HUES6 (cell line): ENCODE results near the gene RNGTT.

Experiments used
- H3K27ac ChIP-seq: 2 replicates; pipeline ENCODE4 v1.7.0; 2013; ENCODE audit warnings: low read depth, mild to moderate bottlenecking, low read length, inconsistent platforms
- H3K27me3 ChIP-seq: 2 replicates; pipeline ENCODE4 v1.6.1; 2013; ENCODE audit warnings: low read length; ENCODE audit not compliant: control insufficient read depth, insufficient read depth
- H3K36me3 ChIP-seq: 2 replicates; pipeline ENCODE4 v1.6.1; 2013; ENCODE audit warnings: low read length; ENCODE audit not compliant: control insufficient read depth, insufficient read depth
- H3K4me1 ChIP-seq: 2 replicates; pipeline ENCODE4 v1.6.1; 2013; ENCODE audit warnings: low read length; ENCODE audit not compliant: control insufficient read depth, insufficient read depth
- H3K4me3 ChIP-seq: 2 replicates; pipeline ENCODE4 v1.5.1; 2013; ENCODE audit warnings: low read depth, low read length
- H3K9ac ChIP-seq: one replicate; pipeline ENCODE4 v1.6.1; 2013; ENCODE audit warnings: mild to moderate bottlenecking, low read length
- H3K9me3 ChIP-seq: 2 replicates; pipeline ENCODE4 v1.6.1; 2013; ENCODE audit warnings: low read depth, low read length; ENCODE audit not compliant: control insufficient read depth, insufficient read depth

Gene RNGTT

GRCh38 chr6:88677356-88677755 lies 286.1 kb downstream of the RNGTT start:
- H3K27me3 ChIP-seq, result no peaks in the 10 kb centered on the region
- H3K36me3 ChIP-seq, result no peaks in the 10 kb centered on the region
- no peak overlapping the region for H3K4me3 ChIP-seq
- H3K9me3 ChIP-seq, result peaks cover 6% of the 10 kb centered on the region; the same call in 1 of the 2 replicates
- no peak overlapping the region for H3K27ac ChIP-seq
- no peak overlapping the region for H3K9ac ChIP-seq
- no peaks in the 10 kb centered on the region; the same call in 1 of the 2 replicates for H3K4me1 ChIP-seq

- no peak overlapping the region for H3K4me3 ChIP-seq
- peaks cover 36% of the 10 kb centered on the region for H3K9me3 ChIP-seq
- peaks cover 9% of the 10 kb centered on the region; the same call in 1 of the 2 replicates for H3K36me3 ChIP-seq
- no peak overlapping the region for H3K9ac ChIP-seq
- H3K4me1 ChIP-seq, result no peaks in the 10 kb centered on the region
- no peaks in the 10 kb centered on the region for H3K27me3 ChIP-seq
- H3K27ac ChIP-seq, result no peak overlapping the region
Measured at GRCh38 chr6:88671624-88672023, 291.8 kb downstream of the RNGTT start.

- Histone ChIP-seq H3K27ac (no peak overlapping the region), H3K4me3 (no peak overlapping the region), H3K36me3 (peaks cover 9% of the 10 kb centered on the region; the same call in 1 of the 2 replicates), H3K27me3 (no peaks in the 10 kb centered on the region), H3K9ac (no peak overlapping the region), H3K4me1 (no peaks in the 10 kb centered on the region), H3K9me3 (peaks cover 36% of the 10 kb centered on the region)
Measured at GRCh38 chr6:88670369-88670768, 293.0 kb downstream of the RNGTT start.

- H3K27ac ChIP-seq, result no peak overlapping the region
- H3K27me3 ChIP-seq, result no peaks in the 10 kb centered on the region
- no peaks in the 10 kb centered on the region for H3K4me1 ChIP-seq
- no peak overlapping the region for H3K9ac ChIP-seq
- peaks cover 36% of the 10 kb centered on the region for H3K9me3 ChIP-seq
- H3K36me3 ChIP-seq, result peaks cover 9% of the 10 kb centered on the region; the same call in 1 of the 2 replicates
- no peak overlapping the region for H3K4me3 ChIP-seq
Measured at GRCh38 chr6:88669475-88669874, 293.9 kb downstream of the RNGTT start.

GRCh38 chr6:88666901-88667300 lies 296.5 kb downstream of the RNGTT start:
- Histone ChIP-seq H3K27me3 (no peaks in the 10 kb centered on the region), H3K4me1 (no peaks in the 10 kb centered on the region), H3K4me3 (no peak overlapping the region), H3K9ac (no peak overlapping the region), H3K9me3 (peaks cover 42% of the 10 kb centered on the region), H3K27ac (no peak overlapping the region), H3K36me3 (peaks cover 9% of the 10 kb centered on the region; the same call in 1 of the 2 replicates)

GRCh38 chr6:88665131-88665530 lies 298.3 kb downstream of the RNGTT start:
- no peak overlapping the region for H3K27ac ChIP-seq
- H3K9ac ChIP-seq, result no peak overlapping the region
- H3K4me3 ChIP-seq, result no peak overlapping the region
- peaks cover 9% of the 10 kb centered on the region; the same call in 1 of the 2 replicates for H3K36me3 ChIP-seq
- H3K27me3 ChIP-seq, result no peaks in the 10 kb centered on the region
- no peaks in the 10 kb centered on the region for H3K4me1 ChIP-seq
- H3K9me3 ChIP-seq, result peaks cover 37% of the 10 kb centered on the region

- H3K9ac ChIP-seq, result no peak overlapping the region
- H3K36me3 ChIP-seq, result no peaks in the 10 kb centered on the region
- peaks cover 24% of the 10 kb centered on the region for H3K9me3 ChIP-seq
- H3K4me3 ChIP-seq, result no peak overlapping the region
- no peaks in the 10 kb centered on the region for H3K4me1 ChIP-seq
- no peak overlapping the region for H3K27ac ChIP-seq
- H3K27me3 ChIP-seq, result no peaks in the 10 kb centered on the region
Measured at GRCh38 chr6:88663801-88664200, 299.6 kb downstream of the RNGTT start.

GRCh38 chr6:88662653-88663174 lies 300.7 kb downstream of the RNGTT start:
- Histone ChIP-seq H3K4me3 (no peak overlapping the region), H3K9me3 (peaks cover 19% of the 10 kb centered on the region), H3K27me3 (no peaks in the 10 kb centered on the region), H3K4me1 (no peaks in the 10 kb centered on the region), H3K9ac (no peak overlapping the region), H3K27ac (no peak overlapping the region), H3K36me3 (no peaks in the 10 kb centered on the region; the same call in 1 of the 2 replicates)

- Histone ChIP-seq H3K36me3 (no peaks in the 10 kb centered on the region; the same call in 1 of the 2 replicates), H3K9me3 (peaks cover 19% of the 10 kb centered on the region), H3K27me3 (no peaks in the 10 kb centered on the region), H3K4me3 (no peak overlapping the region), H3K4me1 (no peaks in the 10 kb centered on the region), H3K27ac (no peak overlapping the region), H3K9ac (no peak overlapping the region)
Measured at GRCh38 chr6:88662163-88662580, 301.2 kb downstream of the RNGTT start.

- Histone ChIP-seq H3K27me3 (no peaks in the 10 kb centered on the region), H3K36me3 (no peaks in the 10 kb centered on the region; the same call in 1 of the 2 replicates), H3K27ac (no peak overlapping the region), H3K4me1 (no peaks in the 10 kb centered on the region), H3K4me3 (no peak overlapping the region), H3K9me3 (peaks cover 19% of the 10 kb centered on the region), H3K9ac (no peak overlapping the region)
Measured at GRCh38 chr6:88661136-88661535, 302.3 kb downstream of the RNGTT start.

- no peaks in the 10 kb centered on the region for H3K27me3 ChIP-seq
- H3K9me3 ChIP-seq, result no peaks in the 10 kb centered on the region; the same call in 1 of the 2 replicates
- H3K9ac ChIP-seq, result no peak overlapping the region
- no peak overlapping the region for H3K4me3 ChIP-seq
- H3K36me3 ChIP-seq, result no peaks in the 10 kb centered on the region; the same call in 1 of the 2 replicates
- no peak overlapping the region for H3K27ac ChIP-seq
- no peaks in the 10 kb centered on the region for H3K4me1 ChIP-seq
Measured at GRCh38 chr6:88655586-88655985, 307.8 kb downstream of the RNGTT start.
